Gastroesophageal sphincter (tissue), 4 donors: Measurements from ENCODE around the gene NUP98. TPM values are rescaled to one million over a fixed set of nuclear protein-coding genes. Genes with fewer than 3 reads are reported as not detected.

Experiments
- ATAC-seq: fragments of 150-250 bp; one replicate; pipeline ENCODE4 v1.9.1; 2016; ENCODE audit warnings: mild to moderate bottlenecking, moderate library complexity
- H3K27ac ChIP-seq, 4 donors: fragments of 200-600 bp; sonication (generic) in 3 of 4; 1 replicate in 3 of 4; 2 replicates in 1 of 4; pipeline ENCODE4 v1.5.1; 2016 to 2019
- H3K27me3 ChIP-seq: fragments of 200-600 bp; sonication (generic); one replicate; pipeline ENCODE4 v1.5.1; 2019
- H3K36me3 ChIP-seq, 2 donors: fragments of 200-600 bp; sonication (generic); one replicate each; pipeline ENCODE4 v1.5.1; 2019; ENCODE audit warnings: control low read depth in 1 of 2
- H3K4me1 ChIP-seq, 3 donors: fragments of 200-600 bp; sonication (generic); 1 replicate in 2 of 3; 2 replicates in 1 of 3; pipeline ENCODE4 v1.5.1; 2016 to 2019; ENCODE audit warnings: control low read depth in 2 of 3
- H3K4me3 ChIP-seq, 2 donors: fragments of 200-600 bp; sonication (generic); one replicate each; pipeline ENCODE4 v1.5.1; 2019; ENCODE audit warnings: mild to moderate bottlenecking in 1 of 2, moderate library complexity in 1 of 2
- H3K9me3 ChIP-seq, 3 donors: fragments of 200-600 bp; sonication (generic); one replicate each; pipeline ENCODE4 v1.5.1; 2017 to 2019; ENCODE audit warnings: control low read depth in 2 of 3
- EP300 ChIP-seq: sonication (generic); formaldehyde crosslinking; IDR thresholded peaks from one replicate; pipeline ENCODE4 v1.6.1; 2017; ENCODE audit warnings: antibody characterized with exemption, mild to moderate bottlenecking
- POLR2A ChIP-seq, 2 donors: fragments of 450-650 bp; IDR thresholded peaks; one replicate each; pipeline ENCODE4 v1.6.1; 2017; ENCODE audit warnings: antibody characterized with exemption in 2 of 2, mild to moderate bottlenecking in 2 of 2, moderate library complexity in 1 of 2
- POLR2AphosphoS5 ChIP-seq: sonication (generic); formaldehyde crosslinking; IDR thresholded peaks from one replicate; pipeline ENCODE4 v1.6.1; 2017; ENCODE audit warnings: antibody characterized with exemption
- WGBS, 2 donors: methylation state at CpG; one replicate each; pipeline ENCODE4 v1.1.5; 2018; ENCODE audit warnings: low coverage in 1 of 2; 5-methylcytosine and 5-hydroxymethylcytosine counted together
- total RNA-seq, 4 donors: library from RNA; depleted of rRNA; stranded (reverse); fragments of >200 nt; gene quantifications; one replicate each; pipeline ENCODE4 v1.1.0, GENCODE V29; 2016
- TF ChIP-seq, protein P1 (sequence below), 4 experiments: fragments of 200-600 bp in 2 of 4; fragments of 450-650 bp in 2 of 4; sonication (generic) in 1 of 4; IDR thresholded peaks; one replicate each; pipeline ENCODE4 v1.5.1; 2017 to 2019; ENCODE audit warnings: antibody characterized with exemption in 4 of 4, mild to moderate bottlenecking in 2 of 4, moderate library complexity in 2 of 4

Gene NUP98
- total RNA-seq, 4 donors from 2014 or later, result 72.1 to 141 (median 103) TPM

DNA sequence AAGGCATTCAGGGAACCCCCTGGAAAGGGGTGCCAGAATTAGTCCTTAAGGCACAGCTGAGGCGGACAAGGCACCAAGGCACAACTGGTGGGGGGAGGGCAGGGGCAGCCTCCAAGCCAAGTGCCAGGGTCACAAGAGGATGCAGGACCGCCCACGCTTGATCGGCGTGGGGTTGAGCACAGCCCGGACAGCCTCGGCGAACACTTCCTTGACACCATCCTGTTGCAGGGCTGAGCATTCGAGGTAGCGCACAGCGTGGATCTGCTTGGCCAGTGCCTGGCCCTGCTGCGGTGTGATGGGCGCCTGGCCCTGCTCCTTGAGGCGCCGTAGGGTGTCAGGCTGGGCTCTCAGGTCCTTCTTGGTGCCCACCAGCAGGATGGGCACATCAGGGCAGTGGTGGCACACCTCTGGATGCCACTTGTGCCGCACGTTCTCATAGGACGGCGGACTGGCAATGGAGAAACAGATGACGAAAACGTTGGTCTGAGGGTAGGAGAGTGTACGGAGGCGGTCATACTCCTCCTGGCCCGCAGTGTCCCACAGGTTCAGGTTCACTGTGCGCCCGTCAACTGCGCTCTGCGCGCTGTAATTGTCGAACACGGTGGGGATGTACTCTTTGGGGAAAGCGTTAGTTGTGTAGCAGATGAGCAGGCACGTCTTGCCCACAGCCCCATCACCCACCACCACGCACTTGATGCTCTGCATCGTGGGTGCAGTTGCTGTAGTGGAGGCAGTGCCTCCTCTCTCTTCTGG lies 30.3 kb upstream of the NUP98 start:
- H3K27ac ChIP-seq, result no peak overlapping the region
- TF ChIP-seq POLR2AphosphoS5 (no peak), POLR2A (IDR thresholded peaks at IDR 0.05) (no peak), EP300 (no peak)
- TF ChIP-seq, protein P1, sequence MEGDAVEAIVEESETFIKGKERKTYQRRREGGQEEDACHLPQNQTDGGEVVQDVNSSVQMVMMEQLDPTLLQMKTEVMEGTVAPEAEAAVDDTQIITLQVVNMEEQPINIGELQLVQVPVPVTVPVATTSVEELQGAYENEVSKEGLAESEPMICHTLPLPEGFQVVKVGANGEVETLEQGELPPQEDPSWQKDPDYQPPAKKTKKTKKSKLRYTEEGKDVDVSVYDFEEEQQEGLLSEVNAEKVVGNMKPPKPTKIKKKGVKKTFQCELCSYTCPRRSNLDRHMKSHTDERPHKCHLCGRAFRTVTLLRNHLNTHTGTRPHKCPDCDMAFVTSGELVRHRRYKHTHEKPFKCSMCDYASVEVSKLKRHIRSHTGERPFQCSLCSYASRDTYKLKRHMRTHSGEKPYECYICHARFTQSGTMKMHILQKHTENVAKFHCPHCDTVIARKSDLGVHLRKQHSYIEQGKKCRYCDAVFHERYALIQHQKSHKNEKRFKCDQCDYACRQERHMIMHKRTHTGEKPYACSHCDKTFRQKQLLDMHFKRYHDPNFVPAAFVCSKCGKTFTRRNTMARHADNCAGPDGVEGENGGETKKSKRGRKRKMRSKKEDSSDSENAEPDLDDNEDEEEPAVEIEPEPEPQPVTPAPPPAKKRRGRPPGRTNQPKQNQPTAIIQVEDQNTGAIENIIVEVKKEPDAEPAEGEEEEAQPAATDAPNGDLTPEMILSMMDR (IDR thresholded peaks at IDR 0.05), result no peak
- peaks cover 0 to 64% of the 10 kb centered on the region in 2 donors for H3K36me3 ChIP-seq
- no peaks in the 10 kb centered on the region for H3K27me3 ChIP-seq
- H3K9me3 ChIP-seq, result no peaks in the 10 kb centered on the region
- peaks cover 0 to 20% (median 0%) of the 10 kb centered on the region in 3 donors for H3K4me1 ChIP-seq
- no peak overlapping the region for H3K4me3 ChIP-seq
- 60 to 90% methylated on average over 1 to 5 of the region's 35 CpGs for WGBS, 2 donors
- ATAC-seq, result no peak

- Histone ChIP-seq H3K4me3 (no peak overlapping the region), H3K9me3 (no peaks in the 10 kb centered on the region), H3K4me1 (peaks cover 0 to 12% (median 0%) of the 10 kb centered on the region in 3 donors), H3K27ac (no peak overlapping the region), H3K36me3 (peaks cover 0 to 64% of the 10 kb centered on the region in 2 donors), H3K27me3 (no peaks in the 10 kb centered on the region)
- no peak for ATAC-seq
- 80% methylated on average over 1 of the region's 3 CpGs; no CpG with 5 or more reads in 1 of the 2 donors for WGBS, 2 donors
- TF ChIP-seq POLR2A (IDR thresholded peaks at IDR 0.05) (no peak), POLR2AphosphoS5 (no peak), EP300 (no peak)
- TF ChIP-seq, protein P1 (IDR thresholded peaks at IDR 0.05), result no peak
Measured at GRCh38 chr11:3826721-3827120, 29.4 kb upstream of the NUP98 start.

- TF ChIP-seq POLR2AphosphoS5 (no peak), EP300 (no peak), POLR2A (IDR thresholded peaks at IDR 0.05) (no peak)
- TF ChIP-seq, protein P1 (IDR thresholded peaks at IDR 0.05), result no peak
- 76 to 100% methylated on average over 1 to 4 of the region's 8 CpGs for WGBS, 2 donors
- Histone ChIP-seq H3K4me1 (peaks cover 0 to under 1% (median 0%) of the 10 kb centered on the region in 3 donors), H3K27ac (no peak overlapping the region), H3K36me3 (peaks cover 0 to 58% of the 10 kb centered on the region in 2 donors), H3K9me3 (no peaks in the 10 kb centered on the region), H3K27me3 (no peaks in the 10 kb centered on the region), H3K4me3 (no peak overlapping the region)
- ATAC-seq, result no peak
Measured at GRCh38 chr11:3825473-3826154, 28.3 kb upstream of the NUP98 start.

DNA sequence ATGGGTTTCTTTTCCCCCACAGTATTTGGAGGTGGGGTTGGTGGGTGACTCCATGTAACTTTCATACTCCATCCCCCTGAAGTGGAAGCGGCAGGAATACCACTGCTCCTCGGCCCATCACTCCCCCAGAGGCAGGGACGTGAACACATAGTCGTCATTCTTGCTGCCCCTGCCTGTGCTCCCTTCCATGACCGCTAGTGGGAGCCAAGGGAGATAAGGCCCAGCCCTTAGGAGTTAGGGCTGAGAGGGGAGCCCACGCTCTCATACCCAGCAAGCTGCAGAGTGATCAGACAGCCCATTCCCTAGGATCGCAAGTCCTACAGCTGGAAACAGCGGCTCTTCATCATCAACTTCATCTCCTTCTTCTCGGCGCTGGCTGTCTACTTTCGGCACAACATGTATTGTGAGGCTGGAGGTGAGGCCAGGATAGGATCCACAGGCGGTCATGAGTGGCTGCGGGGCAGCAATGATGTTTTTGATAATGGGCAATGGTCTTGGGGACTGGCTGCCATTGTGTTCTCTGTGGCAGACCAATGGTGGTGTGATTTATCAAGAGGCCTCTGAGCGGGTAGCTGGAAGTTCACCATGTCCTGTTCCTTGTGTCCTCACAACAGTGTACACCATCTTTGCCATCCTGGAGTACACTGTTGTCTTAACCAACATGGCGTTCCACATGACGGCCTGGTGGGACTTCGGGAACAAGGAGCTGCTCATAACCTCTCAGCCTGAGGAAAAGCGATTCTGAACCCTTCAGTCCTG lies 27.5 kb upstream of the NUP98 start:
- H3K9me3 ChIP-seq, result no peaks in the 10 kb centered on the region
- no peak for TF ChIP-seq POLR2A (IDR thresholded peaks at IDR 0.05)
- TF ChIP-seq, protein P1 (IDR thresholded peaks at IDR 0.05), result peak in 3 of 4 experiments; percentile 49 to 60 (median 57)
- 35 to 100% methylated on average over 1 to 6 of the region's 18 CpGs for WGBS, 2 donors
- no peaks in the 10 kb centered on the region for H3K4me1 ChIP-seq
- no peak overlapping the region for H3K27ac ChIP-seq
- H3K27me3 ChIP-seq, result no peaks in the 10 kb centered on the region
- H3K4me3 ChIP-seq, result no peak overlapping the region
- peak; percentile 47 for ATAC-seq
- peaks cover 0 to 51% of the 10 kb centered on the region in 2 donors for H3K36me3 ChIP-seq
